HepG2 (cell line): Measurements from ENCODE around the gene EPB41L1. TPM values are rescaled to one million over a fixed set of nuclear protein-coding genes. Genes with fewer than 3 reads are reported as not detected.

Experiments
- KDM2A ChIP-seq: sonication (generic); formaldehyde crosslinking; IDR thresholded peaks from 2 replicates; pipeline ENCODE4 v1.4.0; 2020; ENCODE audit warnings: low read depth, missing genetic modification reagents, borderline replicate concordance
- NFIC ChIP-seq: IDR thresholded peaks from 2 replicates; pipeline ENCODE4 v1.6.1; 2012; ENCODE audit warnings: mild to moderate bottlenecking, low read length, inconsistent platforms
- SPEN ChIP-seq: sonication (generic); formaldehyde crosslinking; IDR thresholded peaks from 2 replicates; pipeline ENCODE4 v1.5.1; 2020; ENCODE audit warnings: low read depth, mild to moderate bottlenecking, missing genetic modification reagents
- TCF12 ChIP-seq, 2 experiments: fragments of 450-650 bp in 1 of 2; sonication (generic) in 1 of 2; formaldehyde crosslinking in 1 of 2; IDR thresholded peaks; 2 replicates each; pipeline versions ENCODE4 v1.6.1 to v1.8.0; 2017 to 2022; ENCODE audit warnings: antibody characterized with exemption in 1 of 2, mild to moderate bottlenecking in 1 of 2, missing genetic modification reagents in 1 of 2, moderate library complexity in 1 of 2
- TFDP1 ChIP-seq: IDR thresholded peaks from 2 replicates; pipeline ENCODE4 v1.6.1; 2016; ENCODE audit warnings: missing compliant biosample characterization, missing genetic modification reagents, borderline replicate concordance
- ZFP37 ChIP-seq: sonication (generic); formaldehyde crosslinking; IDR thresholded peaks from 2 replicates; pipeline ENCODE4 v1.4.0; 2020; ENCODE audit warnings: missing genetic modification reagents, borderline replicate concordance
- ZHX2 ChIP-seq, 2 experiments: sonication (generic) in 1 of 2; formaldehyde crosslinking in 1 of 2; IDR thresholded peaks; 2 replicates each; pipeline versions ENCODE4 v1.6.1 to v1.9.0; 2014 to 2022; ENCODE audit warnings: antibody characterized with exemption in 1 of 2, borderline replicate concordance in 1 of 2, inconsistent platforms in 1 of 2, low read depth in 1 of 2, missing genetic modification reagents in 1 of 2
- ZNF160 ChIP-seq: sonication (generic); formaldehyde crosslinking; IDR thresholded peaks from 2 replicates; pipeline ENCODE4 v1.8.0; 2022; ENCODE audit warnings: mild to moderate bottlenecking, inconsistent platforms, missing genetic modification reagents
- ZNF230 ChIP-seq: sonication (generic); formaldehyde crosslinking; IDR thresholded peaks from 2 replicates; pipeline ENCODE4 v1.4.0; 2020; ENCODE audit warnings: mild to moderate bottlenecking, missing genetic modification reagents
- ZNF329 ChIP-seq: sonication (generic); formaldehyde crosslinking; IDR thresholded peaks from 2 replicates; pipeline ENCODE4 v1.9.0; 2021; ENCODE audit warnings: low read depth, mild to moderate bottlenecking, missing genetic modification reagents
- ZNF382 ChIP-seq: sonication (generic); formaldehyde crosslinking; IDR thresholded peaks from 2 replicates; pipeline ENCODE4 v1.5.0; 2020; ENCODE audit warnings: missing genetic modification reagents, mild to moderate bottlenecking, borderline replicate concordance
- ZNF414 ChIP-seq: sonication (generic); formaldehyde crosslinking; IDR thresholded peaks from 2 replicates; pipeline ENCODE4 v1.5.0; 2020; ENCODE audit warnings: missing genetic modification reagents
- ZNF446 ChIP-seq: sonication (generic); formaldehyde crosslinking; IDR thresholded peaks from 2 replicates; pipeline ENCODE4 v1.5.0; 2020; ENCODE audit warnings: mild to moderate bottlenecking, missing genetic modification reagents
- ZNF782 ChIP-seq: sonication (generic); formaldehyde crosslinking; IDR thresholded peaks from 2 replicates; pipeline ENCODE4 v1.4.0; 2020; ENCODE audit warnings: missing genetic modification reagents, mild to moderate bottlenecking, borderline replicate concordance
- polyA plus RNA-seq, 8 experiments: library from polyadenylated mRNA; depleted of rRNA in 3 of 8; stranded (reverse) in 7 of 8; unstranded in 1 of 8; fragments of >200 nt; fragmentation: Illumina TruSeq in 4 of 8; extraction: Trizol in 4 of 8; gene quantifications; 2 replicates each; pipeline versions ENCODE4 v1.2.1 to v1.2.3, GENCODE V29; 2011 to 2016; ENCODE audit warnings: low read depth in 4 of 8, missing spikeins in 1 of 8, mixed read lengths in 1 of 8; ENCODE audit not compliant: insufficient read depth in 1 of 8
- total RNA-seq, 5 experiments: library from RNA; depleted of rRNA; stranded (reverse); fragments of >200 nt; fragmentation: Illumina TruSeq; extraction: Trizol; gene quantifications; 2 replicates each; pipeline ENCODE4 v1.2.3, GENCODE V29; 2016; ENCODE audit warnings: low read depth in 1 of 5
- TF ChIP-seq, protein P1 (sequence below): sonication (generic); formaldehyde crosslinking; IDR thresholded peaks from 2 replicates; pipeline ENCODE4 v1.9.0; 2021; ENCODE audit warnings: missing genetic modification reagents, borderline replicate concordance

Gene EPB41L1
- total and polyA plus RNA-seq, 2 of the 13 experiments (the other 11 are each of a cell fraction or from before 2014, with no cell fraction given) = 16.7 to 39.0 TPM

- TF ChIP-seq ZNF329 (CRISPR knock-in tag) = no peak
- TF ChIP-seq TFDP1 (CRISPR knock-in tag) = no peak
- no peak for TF ChIP-seq ZNF160 (CRISPR knock-in tag)
- 0 out of 2 replicates have a peak, but pooled peaks have one; percentile 12 for TF ChIP-seq ZNF446 (CRISPR knock-in tag)
- no peak for TF ChIP-seq KDM2A
- TF ChIP-seq SPEN = no peak; the same call in 1 of the 2 replicates
- TF ChIP-seq ZNF230 = no peak; the same call in 1 of the 2 replicates
- TF ChIP-seq ZNF782 (CRISPR knock-in tag) = peak; percentile 54
- TF ChIP-seq, protein P1, sequence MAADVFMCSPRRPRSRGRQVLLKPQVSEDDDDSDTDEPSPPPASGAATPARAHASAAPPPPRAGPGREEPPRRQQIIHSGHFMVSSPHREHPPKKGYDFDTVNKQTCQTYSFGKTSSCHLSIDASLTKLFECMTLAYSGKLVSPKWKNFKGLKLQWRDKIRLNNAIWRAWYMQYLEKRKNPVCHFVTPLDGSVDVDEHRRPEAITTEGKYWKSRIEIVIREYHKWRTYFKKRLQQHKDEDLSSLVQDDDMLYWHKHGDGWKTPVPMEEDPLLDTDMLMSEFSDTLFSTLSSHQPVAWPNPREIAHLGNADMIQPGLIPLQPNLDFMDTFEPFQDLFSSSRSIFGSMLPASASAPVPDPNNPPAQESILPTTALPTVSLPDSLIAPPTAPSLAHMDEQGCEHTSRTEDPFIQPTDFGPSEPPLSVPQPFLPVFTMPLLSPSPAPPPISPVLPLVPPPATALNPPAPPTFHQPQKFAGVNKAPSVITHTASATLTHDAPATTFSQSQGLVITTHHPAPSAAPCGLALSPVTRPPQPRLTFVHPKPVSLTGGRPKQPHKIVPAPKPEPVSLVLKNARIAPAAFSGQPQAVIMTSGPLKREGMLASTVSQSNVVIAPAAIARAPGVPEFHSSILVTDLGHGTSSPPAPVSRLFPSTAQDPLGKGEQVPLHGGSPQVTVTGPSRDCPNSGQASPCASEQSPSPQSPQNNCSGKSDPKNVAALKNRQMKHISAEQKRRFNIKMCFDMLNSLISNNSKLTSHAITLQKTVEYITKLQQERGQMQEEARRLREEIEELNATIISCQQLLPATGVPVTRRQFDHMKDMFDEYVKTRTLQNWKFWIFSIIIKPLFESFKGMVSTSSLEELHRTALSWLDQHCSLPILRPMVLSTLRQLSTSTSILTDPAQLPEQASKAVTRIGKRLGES (CRISPR knock-in tag) = no peak
- no peak for TF ChIP-seq TCF12 (IDR thresholded peaks at IDR 0.05)
- no peak; the same call in 1 of the 2 replicates for TF ChIP-seq TCF12 (CRISPR knock-in tag; IDR thresholded peaks at IDR 0.05)
- TF ChIP-seq ZNF414 (CRISPR knock-in tag) = no peak
- no peak for TF ChIP-seq NFIC
- 0 out of 2 replicates have a peak, but pooled peaks have one; percentile 45 for TF ChIP-seq ZHX2 (IDR thresholded peaks at IDR 0.05; ENCODE audit: low read depth)
- TF ChIP-seq ZHX2 (CRISPR knock-in tag; IDR thresholded peaks at IDR 0.05; ENCODE audit: borderline replicate concordance) = no peak
- TF ChIP-seq ZNF382 (CRISPR knock-in tag) = no peak
- no peak for TF ChIP-seq ZFP37 (CRISPR knock-in tag)
Measured at GRCh38 chr20:36153736-36154699, 522 bp upstream of the EPB41L1 start (continued).
